ENCODE data around the gene GMPPB.
"Not testable (repeated sequence)": the region's sequence is repeated elsewhere in the genome, so short reads cannot be mapped to it uniquely, and the experiment has no call there.

Gene GMPPB

GRCh38 chr3:49723628-49724551, at the start of gene GMPPB:
Gene GMPPB (minus strand): TSS chr3:49723951. CDS start chr3:49723726, 225 bp downstream.
- DNase-seq (ENCODE audit: low read depth, low spot score) = peak; percentile 79

GRCh38 chr3:49772703-49773102, 49.0 kb upstream of the GMPPB start:
- DNase-seq (ENCODE audit: low read depth, low spot score) = no peak

- no peak for DNase-seq (ENCODE audit: low read depth, low spot score)
These were observed 47.7 kb upstream of the GMPPB start for GRCh38 chr3:49771340-49771938.

DNA sequence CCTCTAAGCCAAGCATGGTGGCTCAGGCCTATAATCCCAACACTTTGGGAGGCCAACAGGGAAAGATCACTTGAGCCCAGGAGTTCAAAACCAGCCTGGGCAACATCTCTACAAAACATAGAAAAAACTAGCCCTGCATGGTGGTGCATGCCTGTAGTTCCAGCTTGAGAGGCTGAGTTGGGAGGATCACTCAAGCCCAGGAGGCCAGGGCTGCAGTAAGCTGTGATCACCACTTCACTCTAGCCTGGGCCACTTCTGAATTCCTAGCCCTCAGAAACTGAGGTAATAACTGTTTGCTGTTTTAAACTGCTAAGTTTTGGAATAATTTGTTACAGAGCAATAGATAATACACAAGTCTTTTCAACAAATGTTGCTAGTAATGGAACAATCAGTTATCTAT, 46.2 kb upstream of the GMPPB start:
- no peak for DNase-seq (ENCODE audit: low read depth, low spot score)

DNA sequence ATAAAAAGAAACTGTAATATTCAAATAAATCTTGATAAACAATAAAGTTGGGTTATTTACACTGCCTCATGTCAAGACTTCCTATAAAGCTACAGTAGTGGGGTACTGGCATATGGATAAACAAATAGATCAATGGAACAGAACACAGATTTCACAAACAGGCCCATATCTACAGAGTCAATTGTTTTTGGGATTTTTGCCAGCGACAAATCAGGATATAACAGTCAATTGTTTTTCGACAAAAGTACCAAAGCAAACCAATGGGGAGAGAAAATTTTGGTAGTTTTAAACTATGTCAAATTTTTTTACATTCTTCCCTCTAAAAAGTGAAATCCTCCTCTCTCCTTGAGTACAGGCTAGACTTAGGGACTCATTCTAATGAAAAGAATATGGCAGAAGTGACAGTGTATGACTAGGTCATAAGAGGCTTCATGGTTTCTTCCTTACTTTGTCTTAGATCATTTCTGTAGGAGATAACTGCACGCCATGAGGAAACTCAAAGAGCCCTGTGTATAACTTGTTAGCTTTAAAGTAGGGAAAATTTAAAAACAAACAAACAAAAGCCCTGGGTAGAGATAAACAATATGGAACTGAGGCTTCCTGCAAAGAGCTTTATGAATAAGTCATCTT, 45.6 kb upstream of the GMPPB start:
- no peak for DNase-seq (ENCODE audit: low read depth, low spot score)

DNA sequence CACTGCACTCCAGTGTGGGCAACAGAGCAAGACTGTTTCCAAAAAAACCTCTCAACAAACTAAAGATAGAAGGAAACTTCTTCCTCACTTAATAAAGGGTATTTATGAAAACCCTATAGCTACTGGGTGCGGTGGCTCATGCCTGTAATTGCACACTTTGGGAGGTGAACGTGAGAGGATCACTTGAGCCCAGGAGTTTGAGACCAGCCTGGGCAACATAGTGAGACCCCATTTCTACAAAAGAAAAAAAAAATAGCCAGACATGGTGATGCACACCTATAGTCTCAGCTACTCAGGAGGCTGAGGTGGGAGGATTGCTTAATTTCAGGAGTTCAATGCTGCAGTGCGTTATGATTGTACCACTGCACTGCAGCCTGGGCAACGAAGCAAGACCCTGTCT, 40.2 kb upstream of the GMPPB start:
- no peak for DNase-seq (ENCODE audit: low read depth, low spot score)

DNA sequence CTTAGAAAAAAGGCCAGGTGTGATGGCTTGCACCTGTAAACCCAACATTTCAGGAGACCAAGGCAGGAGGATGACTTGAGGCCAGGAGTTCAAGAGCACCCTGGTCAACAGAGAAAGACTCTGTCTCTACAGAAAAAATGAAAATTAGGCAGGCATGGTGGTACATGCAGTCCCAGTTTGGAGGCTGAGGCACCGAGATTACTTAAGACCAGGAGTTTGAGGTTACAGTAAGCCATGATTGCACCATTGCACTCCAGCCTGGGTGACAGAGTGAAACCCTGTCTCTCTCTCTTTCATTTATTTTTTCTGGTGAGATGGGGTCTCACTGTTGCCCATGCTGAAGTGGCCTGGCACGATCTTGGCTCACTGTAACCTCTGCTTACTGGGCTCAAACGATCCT, 37.9 kb upstream of the GMPPB start:
- no peak for DNase-seq (ENCODE audit: low read depth, low spot score)

GRCh38 chr3:49759226-49759625, 35.5 kb upstream of the GMPPB start:
- DNase-seq (ENCODE audit: low read depth, low spot score) = no peak

- DNase-seq (ENCODE audit: low read depth, low spot score) = no peak
These were observed 33.4 kb upstream of the GMPPB start for GRCh38 chr3:49757197-49757596.

GRCh38 chr3:49756036-49756435, 32.3 kb upstream of the GMPPB start:
- no peak for DNase-seq (ENCODE audit: low read depth, low spot score)

DNA sequence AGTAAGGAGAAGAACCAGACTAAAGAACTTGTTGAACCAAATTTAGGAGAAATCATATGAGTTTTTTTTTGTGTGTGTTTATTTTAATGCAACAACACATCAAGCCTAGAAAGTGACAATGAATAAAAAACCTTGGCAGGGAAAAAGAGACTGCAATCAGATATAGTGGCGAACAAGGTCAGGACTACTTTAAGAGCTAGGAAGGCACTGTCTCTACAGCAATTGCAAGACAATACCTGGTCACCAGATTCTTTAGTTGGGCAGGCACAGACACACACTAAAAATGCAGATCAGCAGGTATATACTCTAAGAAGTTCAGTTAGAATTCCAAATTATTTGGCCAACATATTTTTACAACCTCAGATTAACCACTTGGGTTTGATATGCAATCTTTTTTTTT, 30.8 kb upstream of the GMPPB start:
- no peak for DNase-seq (ENCODE audit: low read depth, low spot score)

DNA sequence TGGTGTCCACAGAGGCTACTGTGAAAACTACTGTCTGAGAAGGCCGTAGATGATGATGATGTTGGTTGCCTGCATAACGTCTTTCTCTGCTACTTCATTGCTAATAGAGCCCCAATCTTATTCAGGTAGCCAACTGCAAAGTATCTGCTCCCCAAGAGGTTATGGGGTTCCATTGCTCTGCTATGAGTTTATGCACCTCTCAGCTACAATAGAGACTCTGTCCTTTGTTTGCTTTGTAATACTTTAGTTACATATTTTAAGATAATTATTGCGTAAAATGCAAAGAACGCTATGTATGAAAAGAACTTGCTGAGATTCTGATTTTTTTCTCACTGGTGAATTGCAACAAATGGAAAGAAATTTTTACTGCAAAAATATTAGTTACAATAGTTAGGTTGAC, 27.8 kb upstream of the GMPPB start:
- no peak for DNase-seq (ENCODE audit: low read depth, low spot score)

DNA sequence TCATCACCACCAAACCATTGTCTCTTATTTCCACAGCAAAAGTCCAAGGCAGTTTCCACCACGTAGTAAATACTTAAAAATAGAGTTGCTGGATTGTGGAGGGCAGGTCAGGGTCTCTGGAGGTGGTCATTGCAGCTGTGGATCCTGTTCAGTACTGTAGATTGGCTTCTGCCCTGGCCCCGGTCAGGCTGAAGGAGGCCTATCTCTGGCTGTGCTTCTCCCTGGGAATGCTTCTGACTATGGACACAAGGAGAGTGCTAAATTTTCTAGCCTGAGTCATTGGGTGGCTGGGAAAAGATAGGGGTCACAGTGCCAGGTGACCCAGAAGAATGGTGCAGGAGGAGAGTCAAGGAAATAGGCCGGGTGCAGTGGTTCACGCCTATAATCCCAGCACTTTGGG, 26.3 kb upstream of the GMPPB start:
- no peak for DNase-seq (ENCODE audit: low read depth, low spot score)

DNA sequence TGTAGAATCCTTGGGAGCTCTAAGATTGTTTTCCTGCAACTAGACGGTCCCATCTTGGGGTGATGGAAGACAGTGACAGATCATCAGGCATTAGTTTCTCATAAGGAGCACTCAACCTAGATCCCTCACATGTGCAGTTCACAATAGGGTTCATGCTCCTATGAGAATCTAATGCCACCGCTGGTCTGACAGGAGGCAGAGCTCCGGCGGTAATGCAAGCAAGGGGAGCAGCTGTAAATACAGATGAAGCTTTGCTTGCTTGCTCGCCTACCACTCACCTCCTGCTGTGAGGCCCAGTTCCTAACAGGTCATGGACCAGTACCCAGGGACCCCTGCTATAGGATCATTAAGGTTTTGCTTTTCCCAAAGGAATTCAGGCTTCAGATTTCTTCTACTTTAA, 25.1 kb upstream of the GMPPB start:
- DNase-seq (ENCODE audit: low read depth, low spot score) = not testable (repeated sequence)

DNA sequence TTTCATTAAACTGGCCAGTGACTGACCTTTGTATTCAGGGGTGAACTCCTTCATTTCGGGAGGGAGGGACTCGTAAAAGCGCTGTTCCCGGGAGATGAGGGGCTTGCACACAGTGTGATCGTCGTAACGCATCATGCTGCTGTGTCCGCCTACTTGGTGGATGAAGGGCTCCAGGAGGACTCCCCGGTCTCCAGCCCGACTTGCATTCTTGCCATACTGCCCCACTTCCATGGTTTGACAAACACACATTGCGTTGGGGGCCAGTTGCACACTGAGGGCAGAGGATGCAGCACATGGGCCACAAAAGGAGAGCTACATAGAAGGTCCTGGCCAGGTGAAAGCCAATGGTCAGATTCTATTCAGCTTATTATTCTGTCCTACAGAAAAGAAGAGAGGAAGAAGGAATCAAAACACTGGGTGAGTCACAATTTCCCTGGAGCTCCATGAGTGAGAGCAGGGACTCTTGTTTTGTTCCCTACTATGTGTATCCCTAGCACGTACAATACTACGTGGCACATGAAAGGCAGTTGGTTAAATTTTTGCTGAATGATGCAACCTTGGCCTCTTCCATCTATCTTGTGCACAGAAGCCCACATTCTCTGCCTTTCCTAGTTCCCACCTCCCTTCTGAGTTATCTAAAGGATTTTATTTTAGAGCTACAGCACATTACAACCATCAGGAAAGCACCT, 24.2 kb upstream of the GMPPB start:
- no peak for DNase-seq (ENCODE audit: low read depth, low spot score)

DNA sequence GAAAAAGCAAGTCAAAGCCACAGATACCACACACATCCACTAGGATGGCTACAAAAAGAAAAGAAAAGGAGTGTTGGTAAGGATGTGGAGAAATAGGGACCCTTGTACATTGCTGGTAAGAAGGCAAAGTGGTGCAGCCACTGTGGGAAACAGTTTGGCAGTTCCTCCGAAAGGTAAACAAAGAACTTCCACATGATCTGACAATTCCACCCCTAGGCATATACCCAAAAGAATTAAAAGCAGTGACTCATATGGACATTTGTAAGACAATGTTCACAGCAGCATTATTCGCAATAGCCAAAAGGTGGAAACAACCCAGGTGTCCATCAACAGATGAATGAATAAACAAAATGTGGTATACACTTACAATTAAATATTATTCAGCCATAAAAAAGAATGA, 22.2 kb upstream of the GMPPB start:
- no peak for DNase-seq (ENCODE audit: low read depth, low spot score)

- DNase-seq (ENCODE audit: low read depth, low spot score) = no peak
These were observed 16.7 kb upstream of the GMPPB start for GRCh38 chr3:49740427-49740826.

GRCh38 chr3:49738067-49738713, 14.4 kb upstream of the GMPPB start:
- DNase-seq (ENCODE audit: low read depth, low spot score) = no peak

DNA sequence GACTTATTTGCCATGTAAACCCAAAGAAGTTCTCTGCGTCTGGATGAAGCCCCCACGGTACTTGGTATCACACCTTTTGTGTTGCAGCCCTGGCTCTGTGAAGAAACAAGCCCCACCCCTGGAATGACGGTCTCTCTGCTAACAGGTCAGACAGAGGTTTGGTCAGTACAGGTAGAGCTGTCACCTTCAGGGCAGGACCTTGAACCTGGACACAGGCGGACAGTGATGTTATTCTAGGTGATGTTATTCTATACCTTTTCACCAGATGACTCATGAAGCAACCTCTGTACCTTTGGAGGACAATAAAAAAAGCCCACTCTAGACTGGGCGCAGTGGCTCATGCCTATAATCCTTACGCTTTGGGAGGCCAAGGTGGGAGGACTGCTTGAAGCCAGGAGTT, 11.0 kb upstream of the GMPPB start:
- no peak for DNase-seq (ENCODE audit: low read depth, low spot score)

DNA sequence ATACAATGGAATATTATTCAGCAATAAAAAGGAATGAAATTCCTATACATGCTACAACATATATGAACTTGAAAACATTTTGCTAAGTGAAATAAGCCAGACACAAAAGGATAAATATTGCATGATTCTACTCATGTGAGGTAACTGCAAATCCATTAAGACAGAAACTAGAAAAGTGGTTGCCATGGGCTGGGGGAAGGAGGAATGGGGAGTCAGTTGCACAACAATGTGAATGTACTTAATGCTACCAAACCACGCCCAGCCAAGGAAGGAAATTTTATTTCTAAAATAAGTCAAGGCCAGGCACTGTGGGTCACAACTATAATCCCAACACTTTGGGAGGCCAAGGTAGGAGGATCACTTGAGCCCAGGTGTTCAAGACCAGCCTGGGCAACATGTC, 9.8 kb upstream of the GMPPB start:
- DNase-seq (ENCODE audit: low read depth, low spot score) = no peak

- no peak for DNase-seq (ENCODE audit: low read depth, low spot score)
These were observed 8.8 kb upstream of the GMPPB start for GRCh38 chr3:49732597-49732996.

Measured in activated naive CD8-positive, alpha-beta T cell treated with anti-CD3 and anti-CD28 coated beads, Interleukin-2, amount 50 U/mL, for 16 hours (primary cell).